GM23338 (cell line): Measurements from ENCODE around the gene CBLN3. TPM values are rescaled to one million over a fixed set of nuclear protein-coding genes. Genes with fewer than 3 reads are reported as not detected.

Experiments
- ATAC-seq: fragments of 200-7000 bp; cut with Tn5 transposase; 3 replicates; pipeline ENCODE4 v1.9.1; 2020
- DNase-seq: peaks from one replicate; pipeline ENCODE4 v3.0.0-alpha.2; 2015; ENCODE audit warnings: low spot score
- H2AFZ ChIP-seq: fragments of 200-600 bp; sonication (generic); 2 replicates; pipeline ENCODE4 v1.8.0; 2016; ENCODE audit warnings: antibody characterized with exemption, mild to moderate bottlenecking, moderate library complexity
- H3F3A ChIP-seq: fragments of 200-600 bp; sonication (generic); replicated peaks from 2 replicates; pipeline ENCODE4 v1.8.0; 2017; ENCODE audit warnings: antibody characterized with exemption, mixed run types, low read depth
- H3K27ac ChIP-seq: fragments of 200-600 bp; sonication (generic); 2 replicates; pipeline ENCODE4 v1.6.1; 2016; ENCODE audit warnings: low read depth
- H3K27me3 ChIP-seq: fragments of 200-600 bp; sonication (generic); 2 replicates; pipeline ENCODE4 v1.8.0; 2016; ENCODE audit warnings: mild to moderate bottlenecking, mixed run types, moderate library complexity; ENCODE audit not compliant: insufficient read depth
- H3K36me3 ChIP-seq: fragments of 200-600 bp; sonication (generic); 2 replicates; pipeline ENCODE4 v1.8.0; 2016; ENCODE audit warnings: mild to moderate bottlenecking; ENCODE audit not compliant: insufficient read depth
- H3K4me1 ChIP-seq: fragments of 200-600 bp; sonication (generic); 2 replicates; pipeline ENCODE4 v1.8.0; 2016; ENCODE audit warnings: mild to moderate bottlenecking, moderate library complexity; ENCODE audit not compliant: insufficient read depth
- H3K4me2 ChIP-seq: fragments of 200-600 bp; sonication (generic); 2 replicates; pipeline ENCODE4 v1.7.1; 2017; ENCODE audit warnings: mixed run types
- H3K4me3 ChIP-seq: fragments of 200-600 bp; sonication (generic); 2 replicates; pipeline ENCODE4 v1.6.1; 2016; ENCODE audit warnings: mixed run types
- H3K79me2 ChIP-seq: fragments of 200-600 bp; sonication (generic); replicated peaks from 2 replicates; pipeline ENCODE4 v1.8.0; 2017; ENCODE audit warnings: mild to moderate bottlenecking; ENCODE audit not compliant: insufficient read depth
- H3K9me2 ChIP-seq: fragments of 200-600 bp; sonication (generic); 2 replicates; pipeline ENCODE4 v1.8.0; 2017; ENCODE audit not compliant: insufficient read depth
- H4K20me1 ChIP-seq: fragments of 200-600 bp; sonication (generic); replicated peaks from 2 replicates; pipeline ENCODE4 v1.8.0; 2017; ENCODE audit warnings: mild to moderate bottlenecking; ENCODE audit not compliant: insufficient read depth
- H3K27ac Mint-ChIP-seq: 2 replicates; pipeline ENCODE4 v1.8.0; 2020; ENCODE audit warnings: inconsistent platforms, mild to moderate bottlenecking, moderate library complexity, mixed read lengths
- H3K27me3 Mint-ChIP-seq: 3 replicates; pipeline ENCODE4 v1.8.0; 2022; ENCODE audit warnings: low read depth, mild to moderate bottlenecking, moderate library complexity, mixed read lengths, inconsistent platforms; ENCODE audit not compliant: insufficient read depth, poor library complexity
- H3K36me3 Mint-ChIP-seq: 3 replicates; pipeline ENCODE4 v1.8.0; 2021; ENCODE audit warnings: low read depth, mild to moderate bottlenecking, inconsistent platforms, moderate library complexity, mixed read lengths
- H3K4me1 Mint-ChIP-seq: 3 replicates; pipeline ENCODE4 v1.8.0; 2020; ENCODE audit warnings: mild to moderate bottlenecking, inconsistent platforms, mixed read lengths
- H3K4me3 Mint-ChIP-seq: 3 replicates; pipeline ENCODE4 v1.8.0; 2021; ENCODE audit warnings: moderate library complexity, mild to moderate bottlenecking, inconsistent platforms, mixed read lengths
- H3K9me3 Mint-ChIP-seq: 3 replicates; pipeline ENCODE4 v1.8.0; 2020; ENCODE audit warnings: moderate library complexity, mild to moderate bottlenecking, inconsistent platforms, mixed read lengths
- CREB1 ChIP-seq: fragments of 250-450 bp; sonication (Bioruptor Pico); IDR thresholded peaks from 2 replicates; pipeline ENCODE4 v1.5.0; 2020; ENCODE audit warnings: low read depth, mild to moderate bottlenecking, moderate library complexity
- CTCF ChIP-seq, 2 experiments: fragments of 200-600 bp in 1 of 2; sonication (generic) in 1 of 2; conservative IDR thresholded peaks; 2 replicates each; pipeline versions ENCODE4 v1.5.1 to v1.6.1; 2016 to 2017; ENCODE audit warnings: antibody characterized with exemption in 2 of 2, low read depth in 2 of 2, mild to moderate bottlenecking in 2 of 2, moderate library complexity in 1 of 2
- ETS1 ChIP-seq: IDR thresholded peaks from 2 replicates; pipeline ENCODE4 v1.6.1; 2016; ENCODE audit warnings: antibody characterized with exemption
- EZH2 ChIP-seq: fragments of 200-600 bp; sonication (generic); IDR thresholded peaks from one replicate; pipeline ENCODE4 v1.8.0; 2017; ENCODE audit warnings: antibody characterized with exemption, mild to moderate bottlenecking, low read depth; ENCODE audit not compliant: unreplicated experiment
- EZH2phosphoT487 ChIP-seq: fragments of 200-600 bp; sonication (generic); IDR thresholded peaks from one replicate; pipeline ENCODE4 v1.8.1; 2018; ENCODE audit warnings: antibody characterized with exemption; ENCODE audit not compliant: unreplicated experiment
- JUNB ChIP-seq: IDR thresholded peaks from one replicate; pipeline ENCODE4 v1.6.1; 2016; ENCODE audit warnings: antibody characterized with exemption; ENCODE audit not compliant: unreplicated experiment
- NANOG ChIP-seq: IDR thresholded peaks from 2 replicates; pipeline ENCODE4 v1.6.1; 2016; ENCODE audit warnings: antibody characterized with exemption, borderline replicate concordance
- POLR2AphosphoS5 ChIP-seq: IDR thresholded peaks from 2 replicates; pipeline ENCODE4 v1.6.1; 2016; ENCODE audit warnings: antibody characterized with exemption, low read depth
- REST ChIP-seq: IDR thresholded peaks from one replicate; pipeline ENCODE4 v1.6.1; 2018; ENCODE audit warnings: antibody characterized with exemption; ENCODE audit not compliant: unreplicated experiment
- STAT1 ChIP-seq: IDR thresholded peaks from one replicate; pipeline ENCODE4 v1.6.1; 2016; ENCODE audit warnings: antibody characterized with exemption; ENCODE audit not compliant: unreplicated experiment
- ZNF114 ChIP-seq: fragments of 250-450 bp; sonication (Bioruptor Pico); IDR thresholded peaks from 2 replicates; pipeline ENCODE4 v1.5.0; 2020; ENCODE audit warnings: mild to moderate bottlenecking, moderate library complexity
- ZNF331 ChIP-seq: fragments of 250-450 bp; sonication (Bioruptor Pico); IDR thresholded peaks from 2 replicates; pipeline ENCODE4 v1.5.0; 2020; ENCODE audit warnings: low read depth, mild to moderate bottlenecking, moderate library complexity
- ZNF462 ChIP-seq: fragments of 250-450 bp; sonication (Bioruptor Pico); IDR thresholded peaks from 2 replicates; pipeline ENCODE4 v1.5.0; 2020; ENCODE audit warnings: mild to moderate bottlenecking, moderate library complexity
- polyA plus RNA-seq: library from polyadenylated mRNA; unstranded; fragments of >200 nt; fragmentation: Nextera tagmentation; extraction: Ambion mirVana; gene quantifications from 2 replicates; pipeline ENCODE4 v1.2.1, GENCODE V29; 2016
- total RNA-seq: library from RNA; depleted of rRNA; stranded (reverse); fragments of >200 nt; shearing (Covaris generic); gene quantifications from 2 replicates; pipeline ENCODE4 v1.2.3, GENCODE V29; 2014

The CBLN3 gene
- total and polyA plus RNA-seq, 2 experiments from 2014 or later, result 0.07 to 0.19 TPM

GRCh38 chr14:24378327-24378726 is 51.1 kb downstream of the CBLN3 start:
- H3K4me1 Mint-ChIP-seq, result peaks cover 41% of the 10 kb centered on the region
- Histone ChIP-seq H3K27ac (no peak overlapping the region), H3K4me3 (no peak overlapping the region), H3K79me2 (no peaks in the 10 kb centered on the region), H3K9me2 (no peaks in the 10 kb centered on the region), H2AFZ (no peak overlapping the region), H3F3A (0 out of 2 replicates have a peak, but pooled peaks cover 2% of the 10 kb centered on the region), H3K27me3 (no peaks in the 10 kb centered on the region), H3K4me2 (no peak overlapping the region), H4K20me1 (no peaks in the 10 kb centered on the region), H3K4me1 (peaks cover 31% of the 10 kb centered on the region), H3K36me3 (no peaks in the 10 kb centered on the region)
- DNase-seq (no peak), ATAC-seq (no peak)
- H3K4me3 Mint-ChIP-seq, result no peak overlapping the region
- peaks cover 25% of the 10 kb centered on the region for H3K27me3 Mint-ChIP-seq
- H3K36me3 Mint-ChIP-seq, result peaks cover 6% of the 10 kb centered on the region; the same call in 2 of the 3 replicates
- H3K27ac Mint-ChIP-seq, result no peak overlapping the region
- TF ChIP-seq ZNF331 (CRISPR knock-in tag) (no peak), POLR2AphosphoS5 (no peak), CREB1 (CRISPR knock-in tag) (no peak), ZNF462 (no peak), NANOG (no peak), EZH2phosphoT487 (no peak), ZNF114 (CRISPR knock-in tag) (no peak), STAT1 (no peak), ETS1 (no peak), CTCF (conservative IDR thresholded peaks at IDR 0.05; ENCODE audit: low read depth in 2 of 2) (no peak), REST (no peak), EZH2 (no peak), JUNB (no peak)
- no peaks in the 10 kb centered on the region for H3K9me3 Mint-ChIP-seq
